Parathyroid adenoma (tissue), 2 donors: Measurements from ENCODE around the gene GJB5.

Experiments used
- H2AFZ ChIP-seq: fragments of 300-600 bp; sonication (generic); one replicate; pipeline ENCODE4 v1.7.0; 2017; ENCODE audit warnings: antibody characterized with exemption, mild to moderate bottlenecking
- H3K27ac ChIP-seq: fragments of 300-600 bp; sonication (generic); one replicate; pipeline ENCODE4 v1.7.0; 2017
- H3K27me3 ChIP-seq: fragments of 300-600 bp; sonication (generic); one replicate; pipeline ENCODE4 v1.7.0; 2017; ENCODE audit warnings: low read length; ENCODE audit not compliant: control insufficient read depth, insufficient read depth
- H3K36me3 ChIP-seq: fragments of 300-600 bp; sonication (generic); one replicate; pipeline ENCODE4 v1.7.0; 2017; ENCODE audit warnings: low read length; ENCODE audit not compliant: control insufficient read depth, insufficient read depth
- H3K4me1 ChIP-seq: fragments of 300-600 bp; sonication (generic); one replicate; pipeline ENCODE4 v1.7.0; 2017; ENCODE audit warnings: control low read depth
- H3K4me2 ChIP-seq: fragments of 300-600 bp; sonication (generic); one replicate; pipeline ENCODE4 v1.7.0; 2017; ENCODE audit warnings: low read length
- H3K4me3 ChIP-seq: fragments of 300-600 bp; sonication (generic); one replicate; pipeline ENCODE4 v1.7.0; 2017; ENCODE audit warnings: low read depth, low read length
- H3K79me2 ChIP-seq: fragments of 300-600 bp; sonication (generic); one replicate; pipeline ENCODE4 v1.7.0; 2017; ENCODE audit warnings: control low read depth
- H3K9ac ChIP-seq: fragments of 300-600 bp; sonication (generic); one replicate; pipeline ENCODE4 v1.7.0; 2017; ENCODE audit warnings: mild to moderate bottlenecking
- H3K9me3 ChIP-seq: fragments of 300-600 bp; sonication (generic); one replicate; pipeline ENCODE4 v1.7.0; 2017; ENCODE audit warnings: low read length; ENCODE audit not compliant: control insufficient read depth
- CTCF ChIP-seq: fragments of 300-600 bp; sonication (generic); IDR thresholded peaks from one replicate; pipeline ENCODE4 v1.7.0; 2017; ENCODE audit warnings: antibody characterized with exemption, mild to moderate bottlenecking
- donor health status: primary hyperparathyroidism.

The GJB5 gene

GRCh38 chr1:34711485-34711884 lies 43.4 kb upstream of the GJB5 start:
- no peaks in the 10 kb centered on the region for H3K79me2 ChIP-seq
- no peak overlapping the region for H2AFZ ChIP-seq
- H3K4me1 ChIP-seq: no peaks in the 10 kb centered on the region
- no peak overlapping the region for H3K9ac ChIP-seq
- H3K4me2 ChIP-seq: no peak overlapping the region
- no peaks in the 10 kb centered on the region for H3K27me3 ChIP-seq
- H3K27ac ChIP-seq: no peak overlapping the region
- no peaks in the 10 kb centered on the region for H3K36me3 ChIP-seq
- no peak overlapping the region for H3K4me3 ChIP-seq
- no peak for TF ChIP-seq CTCF
- H3K9me3 ChIP-seq: no peaks in the 10 kb centered on the region

DNA sequence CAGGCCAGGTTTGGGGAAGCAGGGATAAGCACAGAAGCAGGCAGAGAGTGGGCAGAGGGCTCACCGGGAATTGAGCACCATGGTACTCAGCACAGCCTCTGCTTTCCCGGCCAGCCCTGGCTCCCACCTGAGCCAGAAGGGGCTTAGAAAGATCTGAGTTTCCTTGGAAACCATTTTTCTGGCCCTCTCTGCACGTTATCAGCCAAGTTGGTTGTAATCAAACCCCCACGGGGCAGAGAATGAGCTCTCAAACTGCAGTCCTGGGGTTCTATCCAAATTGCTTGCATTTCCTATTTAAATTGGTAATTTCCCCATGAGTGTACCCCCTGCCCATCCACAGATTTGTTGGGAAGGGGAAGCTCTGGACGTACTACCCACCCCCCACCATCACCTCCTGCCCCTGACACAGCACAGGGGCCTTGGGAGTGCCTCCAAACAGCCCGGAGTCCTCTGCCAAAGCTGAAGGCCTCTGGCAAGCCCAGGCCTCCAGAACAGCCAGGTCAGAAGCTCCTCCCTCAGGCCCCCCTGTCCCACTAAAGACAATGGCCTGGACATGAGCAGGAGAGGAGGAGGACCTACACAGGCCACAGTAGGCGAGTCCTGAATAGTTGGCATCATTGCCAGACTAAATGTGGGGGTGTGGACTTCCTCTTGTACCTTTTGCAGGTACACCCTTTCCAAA lies 42.7 kb upstream of the GJB5 start:
- Histone ChIP-seq H3K4me2 (no peak overlapping the region), H3K4me3 (no peak overlapping the region), H3K36me3 (no peaks in the 10 kb centered on the region), H3K27ac (no peak overlapping the region), H3K4me1 (no peaks in the 10 kb centered on the region), H2AFZ (no peak overlapping the region), H3K79me2 (no peaks in the 10 kb centered on the region), H3K9ac (no peak overlapping the region), H3K27me3 (no peaks in the 10 kb centered on the region), H3K9me3 (no peaks in the 10 kb centered on the region)
- no peak for TF ChIP-seq CTCF

DNA sequence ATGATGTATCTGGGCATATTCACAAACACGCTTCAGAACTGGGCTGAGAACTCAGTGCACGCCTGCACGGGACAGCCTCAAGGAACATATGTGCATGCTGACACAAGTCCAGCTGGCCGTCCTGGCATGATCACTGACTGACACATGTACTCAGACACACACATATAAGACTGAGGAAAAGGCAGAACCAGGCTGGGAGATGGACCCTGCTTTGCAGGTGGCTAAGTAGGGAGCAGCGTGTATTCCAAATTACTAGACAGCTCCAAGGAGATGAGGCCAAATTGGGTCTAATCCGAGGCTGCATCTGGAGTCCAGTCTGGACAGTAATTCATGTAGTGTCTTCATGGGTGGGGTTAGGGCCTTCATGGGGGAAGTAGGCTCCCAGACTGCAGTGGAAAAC lies 41.4 kb upstream of the GJB5 start:
- H3K27me3 ChIP-seq: no peaks in the 10 kb centered on the region
- no peak overlapping the region for H3K4me3 ChIP-seq
- no peaks in the 10 kb centered on the region for H3K4me1 ChIP-seq
- no peak for TF ChIP-seq CTCF
- H3K9me3 ChIP-seq: peaks cover 2% of the 10 kb centered on the region
- H3K79me2 ChIP-seq: no peaks in the 10 kb centered on the region
- H3K4me2 ChIP-seq: no peak overlapping the region
- no peaks in the 10 kb centered on the region for H3K36me3 ChIP-seq
- no peak overlapping the region for H3K9ac ChIP-seq
- no peak overlapping the region for H2AFZ ChIP-seq
- H3K27ac ChIP-seq: no peak overlapping the region

- Histone ChIP-seq H3K36me3 (no peaks in the 10 kb centered on the region), H3K9ac (no peak overlapping the region), H3K79me2 (no peaks in the 10 kb centered on the region), H3K9me3 (peaks cover 2% of the 10 kb centered on the region), H2AFZ (no peak overlapping the region), H3K4me1 (no peaks in the 10 kb centered on the region), H3K4me3 (no peak overlapping the region), H3K27ac (no peak overlapping the region), H3K27me3 (no peaks in the 10 kb centered on the region), H3K4me2 (no peak overlapping the region)
- TF ChIP-seq CTCF: no peak
These were observed 40.5 kb upstream of the GJB5 start for GRCh38 chr1:34714386-34714785.

DNA sequence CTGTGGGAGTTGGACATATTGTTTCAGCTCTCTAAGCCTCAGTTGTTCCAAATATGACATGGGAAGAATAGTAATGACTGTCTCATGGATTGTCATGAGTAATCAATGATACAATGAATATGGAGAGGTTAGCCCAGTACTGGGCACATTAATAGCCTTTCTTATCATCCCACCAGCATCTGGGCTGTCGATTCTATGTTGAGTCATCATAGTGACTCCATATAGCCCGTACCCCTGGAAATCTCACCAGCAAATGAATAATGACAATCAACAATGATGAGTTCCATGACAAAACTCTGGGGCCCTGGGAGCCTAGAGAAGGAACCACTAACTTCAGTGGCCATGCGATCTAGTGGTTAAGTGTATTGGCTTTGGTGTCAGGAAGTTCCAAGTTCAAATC lies 39.7 kb upstream of the GJB5 start:
- no peak overlapping the region for H2AFZ ChIP-seq
- no peak overlapping the region for H3K9ac ChIP-seq
- H3K4me2 ChIP-seq: no peak overlapping the region
- no peak overlapping the region for H3K4me3 ChIP-seq
- H3K27ac ChIP-seq: no peak overlapping the region
- no peaks in the 10 kb centered on the region for H3K27me3 ChIP-seq
- H3K9me3 ChIP-seq: peaks cover 2% of the 10 kb centered on the region
- no peaks in the 10 kb centered on the region for H3K4me1 ChIP-seq
- no peak for TF ChIP-seq CTCF
- no peaks in the 10 kb centered on the region for H3K36me3 ChIP-seq
- no peaks in the 10 kb centered on the region for H3K79me2 ChIP-seq
